CD4-positive, alpha-beta T cell treated with Interferon alpha-2 for 1 hour (primary cell): ENCODE measurements around the gene ANKFN1.
A peak's percentile ranks its signal among the peaks of the same experiment; 100 is the strongest.

Experiments used
- DNase-seq, 2 donors: peaks; one replicate each; pipeline ENCODE4 v3.0.0-alpha.2; 2020 to 2022

The ANKFN1 gene

DNA sequence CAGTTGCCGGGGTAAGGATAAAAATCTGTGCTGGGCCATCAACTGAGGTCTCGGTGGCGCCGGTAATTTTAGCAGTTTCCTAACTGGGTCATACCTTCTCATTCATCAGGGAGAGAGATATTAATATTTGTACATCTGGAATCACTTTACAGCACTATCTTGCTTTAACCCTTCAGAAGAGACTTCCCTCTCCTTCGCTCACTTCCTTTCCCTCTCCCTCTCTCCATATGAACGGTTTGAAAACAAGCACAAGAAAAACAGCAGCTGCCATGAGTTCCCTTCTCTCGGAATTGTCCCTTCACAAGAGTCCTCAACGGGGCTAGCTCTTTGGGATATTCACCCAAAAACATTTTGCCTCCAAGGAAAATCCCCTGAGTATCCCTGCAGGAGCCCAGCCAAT lies 295.9 kb downstream of the ANKFN1 start:
- no peak for DNase-seq

DNA sequence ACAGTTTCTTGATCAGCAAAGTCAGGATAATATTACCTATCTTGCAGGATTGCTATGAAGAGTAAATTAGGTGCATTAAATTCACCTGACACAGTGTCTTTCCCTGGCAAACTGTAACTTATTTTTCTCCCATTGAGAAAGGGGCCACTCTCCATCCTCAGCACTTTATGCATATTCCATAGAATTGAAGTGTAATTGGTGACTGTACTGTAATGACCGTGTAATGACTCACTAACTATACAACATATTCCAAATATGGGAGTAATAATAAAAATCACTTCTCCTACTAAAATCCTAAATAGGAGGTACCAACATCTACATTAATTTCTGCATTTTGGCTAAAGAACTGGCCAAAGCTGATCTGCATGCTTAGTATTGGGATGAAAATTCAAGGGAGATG lies 298.4 kb downstream of the ANKFN1 start:
- no peak for DNase-seq

DNA sequence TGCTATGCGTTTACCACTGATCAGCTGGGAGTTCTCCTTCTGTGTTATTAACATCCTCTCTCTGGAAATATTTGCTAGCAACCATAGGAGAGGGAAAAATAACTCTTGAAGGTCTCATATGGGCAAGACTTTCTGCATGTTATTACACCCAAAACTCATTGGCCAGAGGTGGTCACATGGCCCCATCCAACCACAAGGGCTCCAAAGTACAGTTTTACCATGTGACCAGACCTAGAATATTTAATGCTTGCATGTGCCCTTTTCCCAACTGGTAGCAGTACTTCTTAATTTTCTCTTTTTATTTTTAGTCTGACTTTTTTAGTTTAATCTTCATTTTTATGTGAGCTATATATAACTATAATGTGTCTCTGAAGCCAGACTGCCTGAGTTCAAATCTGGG lies 299.2 kb downstream of the ANKFN1 start:
- no peak for DNase-seq

DNA sequence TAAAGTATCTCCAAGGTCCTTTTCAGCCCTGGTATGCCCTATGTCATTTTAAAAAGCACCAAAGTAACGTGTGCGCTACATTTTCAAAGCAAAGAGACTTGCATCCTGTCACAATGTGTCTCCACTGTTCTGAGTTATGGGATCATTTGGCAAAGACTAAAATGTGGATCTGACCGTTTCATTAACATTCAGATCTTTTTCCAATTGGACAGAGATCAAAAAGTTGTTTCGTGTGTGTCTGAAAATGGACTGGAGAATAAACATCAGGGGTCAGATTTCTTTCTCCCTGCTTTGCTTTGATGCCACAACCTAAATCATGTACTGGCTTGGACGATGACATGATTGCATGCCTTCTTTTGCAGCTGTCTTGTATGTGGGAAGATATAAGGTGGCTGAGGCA lies 304.2 kb downstream of the ANKFN1 start:
- no peak for DNase-seq

DNA sequence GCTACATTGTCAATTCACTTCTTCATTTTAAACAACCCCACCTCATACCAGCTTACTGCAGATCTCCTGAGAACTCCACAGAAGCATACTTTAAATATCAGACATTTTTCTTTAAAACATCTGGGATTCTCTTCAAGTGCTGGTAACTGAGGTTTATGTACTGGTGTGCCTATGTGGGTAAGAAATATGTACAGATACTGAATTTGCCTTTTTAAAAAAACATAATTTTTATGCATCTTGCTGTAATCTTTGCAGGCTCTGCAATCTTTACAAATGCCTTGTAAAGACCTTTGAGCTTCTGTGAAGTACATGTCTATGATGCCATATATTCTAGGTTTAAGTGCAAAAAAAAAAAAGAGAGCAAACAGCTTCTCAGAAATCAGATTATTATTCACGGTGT lies 312.6 kb downstream of the ANKFN1 start:
- DNase-seq, result no peak

DNA sequence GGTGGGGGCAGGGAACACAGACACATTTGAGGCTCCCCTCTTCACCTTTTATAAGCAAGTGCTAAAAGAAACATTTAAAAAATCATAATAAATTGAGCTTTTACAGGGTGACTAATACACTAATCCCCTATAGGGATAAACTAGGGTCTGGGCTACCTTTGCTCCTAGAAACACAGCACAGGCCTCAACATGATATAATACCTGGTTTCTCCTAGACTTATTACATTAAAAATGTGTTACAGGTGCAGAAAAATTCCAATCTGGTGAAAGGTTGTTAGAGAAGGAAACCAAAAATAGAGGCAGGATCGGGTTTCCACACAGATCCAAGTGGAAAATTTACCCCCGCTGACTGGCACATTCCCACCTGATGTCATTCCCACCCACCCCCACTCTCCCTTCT lies 315.6 kb downstream of the ANKFN1 start:
- DNase-seq, result no peak

DNA sequence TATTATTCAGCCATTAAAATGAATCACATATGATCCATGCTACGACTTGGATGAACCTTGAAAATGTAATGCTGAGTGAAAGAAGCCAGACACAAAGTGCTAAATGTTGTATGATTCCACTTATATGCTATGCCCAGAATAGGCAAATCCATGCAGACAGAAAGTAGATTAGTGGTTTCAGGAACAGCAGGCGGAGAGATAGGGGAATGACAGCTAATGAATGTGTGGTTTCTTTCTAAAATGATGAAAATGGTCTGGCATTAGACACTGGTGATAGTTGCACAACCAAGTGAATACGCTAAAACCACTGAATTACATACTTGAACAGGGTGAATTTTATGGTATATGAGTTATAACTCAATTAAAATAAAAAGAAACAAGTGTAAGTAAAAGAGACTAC lies 318.4 kb downstream of the ANKFN1 start:
- no peak for DNase-seq

DNA sequence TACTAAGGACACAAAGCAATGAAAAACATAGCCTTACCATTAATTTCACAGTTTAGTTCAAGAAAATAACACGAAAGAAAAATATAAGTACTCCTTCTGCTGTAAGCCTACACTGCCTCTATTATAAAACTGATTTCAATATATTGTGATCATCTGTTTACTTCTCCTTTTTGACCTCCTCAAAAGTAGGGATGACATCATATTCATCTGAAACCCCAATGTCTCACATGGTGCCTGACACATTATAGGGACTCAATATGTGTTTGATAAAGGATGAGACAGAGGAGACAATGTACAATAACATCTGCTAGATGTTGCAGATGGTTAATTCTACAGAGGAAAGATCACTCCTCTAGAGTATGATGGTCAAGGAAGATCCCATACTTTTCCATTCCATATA lies 321.8 kb downstream of the ANKFN1 start:
- no peak for DNase-seq

DNA sequence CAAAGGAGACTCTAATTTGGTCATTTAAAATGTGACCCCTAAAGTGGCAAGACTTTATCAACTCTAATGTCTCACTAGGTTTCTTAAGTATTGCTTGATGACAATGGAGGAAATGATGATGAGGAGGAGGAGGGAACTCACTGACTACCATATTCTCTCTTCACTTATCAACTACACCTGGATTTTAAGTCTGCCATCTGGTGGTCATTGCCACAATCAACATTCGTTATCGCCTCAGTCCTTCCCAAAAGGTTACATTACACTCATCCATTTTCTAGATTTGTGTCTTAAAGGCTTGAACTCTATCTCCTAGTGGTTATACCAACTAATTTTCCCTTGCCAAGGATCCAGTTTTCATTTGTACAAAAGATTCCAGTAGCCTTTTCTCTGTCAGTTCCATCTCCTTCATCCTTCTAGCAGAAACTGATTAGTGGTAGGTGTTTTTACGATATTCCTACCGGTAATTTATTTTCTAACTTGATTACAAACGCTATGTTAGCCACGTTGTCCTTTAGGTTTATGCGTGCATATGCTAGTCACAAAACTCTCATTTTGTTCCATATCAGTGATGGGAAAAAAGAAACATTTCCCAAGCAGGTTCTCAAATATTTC lies 325.7 kb downstream of the ANKFN1 start:
- no peak for DNase-seq

DNA sequence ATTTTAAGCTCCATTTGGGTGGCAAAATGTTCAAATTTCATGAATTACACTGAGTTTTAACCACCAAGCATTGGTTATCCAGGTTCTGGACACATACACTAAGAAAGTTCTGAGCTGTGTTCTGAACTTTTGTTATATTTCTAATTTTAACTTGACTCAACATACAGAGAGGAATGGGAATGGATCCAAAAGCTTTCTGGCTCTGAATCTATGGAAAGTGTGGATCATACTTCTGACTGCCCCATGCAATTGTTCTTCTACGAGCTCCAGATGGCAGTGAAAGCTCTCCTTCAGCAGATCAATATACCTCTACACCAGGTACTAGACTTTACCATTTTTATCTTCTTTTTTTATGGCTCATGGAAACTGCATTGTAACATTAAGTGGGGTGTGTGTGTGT lies 327.2 kb downstream of the ANKFN1 start:
- no peak for DNase-seq

DNA sequence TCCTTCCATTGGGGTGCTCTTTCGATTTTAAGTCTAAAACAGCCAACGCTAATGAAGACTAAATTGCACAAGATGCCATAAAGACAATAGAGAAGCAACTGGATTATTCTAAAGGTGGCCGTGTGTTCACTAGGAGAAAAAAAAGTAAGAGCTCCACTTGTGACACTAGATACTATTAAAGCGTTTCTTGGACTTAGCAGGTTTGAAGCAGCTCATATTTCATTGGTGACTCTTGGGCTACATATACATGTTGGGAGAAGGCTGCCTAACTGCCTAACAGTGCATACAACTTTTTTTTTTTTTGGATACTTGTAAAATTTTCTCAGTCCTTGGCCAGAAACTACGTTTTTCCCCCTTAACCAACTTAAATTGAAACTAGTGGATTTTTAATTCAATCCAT lies 328.4 kb downstream of the ANKFN1 start:
- DNase-seq, result no peak

DNA sequence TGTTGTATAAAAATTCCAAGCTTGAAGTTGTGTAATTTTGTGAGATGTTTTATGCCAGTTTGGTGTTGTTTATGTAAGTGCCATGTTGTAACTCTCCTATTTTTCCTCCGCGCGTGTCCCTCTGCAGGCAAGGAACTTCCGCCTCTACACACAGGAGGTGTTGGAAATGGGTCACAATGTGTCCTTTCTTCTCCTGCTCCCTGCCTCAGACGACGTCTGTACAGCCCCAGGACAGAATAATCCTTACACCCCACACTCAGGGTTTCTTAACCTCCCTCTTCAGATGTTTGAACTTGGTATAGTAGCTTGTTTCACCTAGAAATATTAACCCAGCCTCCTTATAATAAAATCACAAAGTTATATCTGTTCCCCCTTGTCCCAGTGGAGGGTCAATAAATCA lies 329.0 kb downstream of the ANKFN1 start:
- DNase-seq, result no peak

DNA sequence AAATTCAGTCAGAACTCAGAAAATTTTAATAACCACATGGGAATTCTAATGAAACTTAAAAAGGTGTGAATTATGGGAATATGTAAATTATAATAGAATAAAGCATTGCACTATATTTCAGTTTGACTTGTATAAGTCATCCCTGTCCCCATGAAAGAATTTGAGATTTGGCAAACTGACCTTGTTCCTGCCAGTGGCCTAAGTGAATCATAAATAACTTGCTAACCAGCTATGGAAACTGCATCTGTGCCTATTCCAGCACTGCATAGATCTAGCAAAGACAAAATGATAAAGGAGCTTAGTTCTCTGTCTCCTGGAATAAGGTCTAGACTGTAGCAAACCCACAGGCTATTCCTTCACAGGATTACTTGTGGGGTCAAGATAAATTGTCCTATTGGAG lies 333.5 kb downstream of the ANKFN1 start:
- no peak for DNase-seq

DNA sequence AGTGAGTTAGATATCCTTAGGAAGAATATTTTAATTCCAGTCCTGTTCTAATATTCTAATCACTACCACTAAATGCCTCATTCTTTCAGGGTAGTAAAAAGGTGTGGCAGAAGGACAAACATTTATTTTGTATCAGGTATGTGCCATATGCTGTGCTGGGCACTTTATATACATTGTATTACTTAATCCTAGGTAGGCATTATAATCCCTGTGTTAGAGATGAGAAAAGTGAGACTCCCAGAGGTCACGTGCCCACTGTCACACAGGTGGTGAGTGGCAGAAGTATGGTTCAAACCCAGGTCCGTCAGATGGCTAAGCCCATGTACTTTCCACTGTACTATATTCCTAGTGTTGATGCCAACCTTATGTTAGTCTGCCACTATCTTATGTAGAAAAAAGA lies 335.5 kb downstream of the ANKFN1 start:
- DNase-seq, result no peak

DNA sequence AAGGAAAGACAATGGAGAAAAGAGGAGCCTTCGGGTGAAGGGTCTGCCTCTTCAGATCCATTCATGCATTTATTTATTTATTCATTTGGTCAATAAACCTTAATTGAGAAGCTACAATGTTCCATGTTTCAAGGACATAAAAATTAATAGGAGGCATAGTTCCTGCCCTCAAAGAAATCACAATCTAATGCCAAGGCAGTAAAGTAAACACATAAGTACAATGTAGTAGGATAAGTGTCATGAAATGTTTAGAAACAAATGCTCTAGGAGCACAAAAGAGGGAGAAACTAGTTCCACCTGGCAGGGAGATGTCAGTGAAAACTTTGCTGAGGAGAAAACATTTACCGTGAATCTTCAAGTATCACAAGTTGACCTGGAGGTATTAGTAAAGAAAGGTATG lies 336.7 kb downstream of the ANKFN1 start:
- DNase-seq, result no peak

DNA sequence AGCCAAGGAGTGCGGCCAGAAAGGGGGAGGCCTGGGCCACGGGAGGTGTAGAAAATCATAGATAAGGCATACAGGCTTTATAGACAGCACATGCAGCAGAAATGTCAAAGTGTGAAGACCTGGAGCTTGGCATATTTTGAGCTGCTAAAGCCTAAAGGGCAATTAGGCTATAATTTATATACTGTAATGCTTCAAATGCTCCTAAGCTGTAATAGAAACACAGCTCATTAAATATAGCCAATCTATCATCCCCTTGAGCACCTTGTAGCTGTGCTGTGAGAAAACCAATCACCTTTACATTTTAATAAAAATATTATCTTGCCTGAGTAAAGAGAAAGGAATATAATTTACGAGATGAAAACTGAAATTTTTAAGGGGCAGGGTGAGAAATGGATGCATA lies 342.3 kb downstream of the ANKFN1 start:
- DNase-seq, result no peak

DNA sequence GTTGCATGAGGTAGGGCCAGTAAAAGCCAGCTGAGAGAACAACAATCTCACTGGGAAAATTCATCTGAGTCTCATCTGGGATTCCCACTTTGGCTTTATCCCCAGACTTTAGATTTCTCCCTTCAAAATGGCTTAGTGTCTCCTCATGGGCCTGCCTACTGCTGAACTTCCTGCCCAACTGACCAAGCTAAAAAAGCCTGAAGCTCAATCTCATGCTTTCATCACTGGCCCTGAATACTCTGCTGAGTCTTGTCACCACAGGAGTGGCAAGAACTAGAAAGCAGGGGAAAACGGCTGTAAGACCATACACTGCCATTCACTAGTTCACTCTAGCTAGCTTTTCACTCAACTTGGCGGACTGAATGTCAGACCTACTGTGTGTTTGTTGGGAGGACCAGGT lies 343.9 kb downstream of the ANKFN1 start:
- DNase-seq, result no peak

DNA sequence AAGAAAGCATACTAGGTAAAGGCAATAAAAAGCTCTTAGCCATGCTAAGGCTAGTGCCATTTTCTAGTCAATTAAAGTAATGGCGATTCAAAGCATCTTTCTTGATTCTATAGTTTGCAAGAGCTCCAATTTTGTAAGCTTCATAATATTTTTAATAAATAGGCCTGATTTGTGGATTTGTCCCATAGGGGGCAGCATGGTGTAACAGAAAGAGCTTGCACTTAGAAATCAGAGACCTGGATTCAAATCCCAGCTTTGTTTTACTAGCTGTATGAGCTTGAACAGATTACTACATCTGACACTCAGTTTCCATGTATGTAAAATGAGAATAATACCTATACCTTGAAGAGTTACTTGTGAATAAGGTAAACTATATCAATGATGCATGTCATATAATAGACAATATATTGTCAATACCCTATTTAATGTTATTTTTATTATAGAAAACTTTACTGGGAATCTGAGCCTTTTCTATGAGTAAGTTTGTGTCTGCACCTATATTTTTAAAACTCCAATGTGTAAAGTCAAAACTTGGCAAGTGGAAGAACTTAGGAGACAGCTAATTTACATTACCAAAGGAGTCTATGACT lies 346.6 kb downstream of the ANKFN1 start:
- DNase-seq, result peak in 1 of 2 donors; percentile 23

DNA sequence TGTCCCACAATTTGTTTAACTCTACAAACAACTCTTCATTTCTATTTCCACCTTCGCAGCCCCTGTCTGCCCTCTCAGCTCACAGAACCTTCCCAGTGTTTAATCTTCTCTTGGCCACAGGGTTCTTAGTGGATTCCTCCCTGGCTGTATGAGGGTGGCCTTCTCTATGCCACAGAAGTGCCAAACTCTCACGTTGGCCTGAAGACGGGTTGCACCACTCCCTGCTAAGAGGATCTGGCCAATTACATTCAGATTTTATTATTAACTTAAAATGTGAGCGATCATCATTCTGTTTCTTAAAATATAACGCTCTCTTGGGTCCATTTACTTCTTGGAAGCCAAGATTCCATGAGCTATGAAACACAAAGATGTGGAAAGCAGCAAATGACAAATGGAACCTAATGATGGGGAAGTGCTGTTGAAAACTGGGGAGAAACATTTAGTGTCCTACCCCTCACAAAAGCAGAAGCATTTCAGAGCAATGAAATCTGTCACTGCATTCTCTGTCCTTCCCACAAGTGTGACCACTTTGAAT lies 348.9 kb downstream of the ANKFN1 start:
- no peak for DNase-seq

DNA sequence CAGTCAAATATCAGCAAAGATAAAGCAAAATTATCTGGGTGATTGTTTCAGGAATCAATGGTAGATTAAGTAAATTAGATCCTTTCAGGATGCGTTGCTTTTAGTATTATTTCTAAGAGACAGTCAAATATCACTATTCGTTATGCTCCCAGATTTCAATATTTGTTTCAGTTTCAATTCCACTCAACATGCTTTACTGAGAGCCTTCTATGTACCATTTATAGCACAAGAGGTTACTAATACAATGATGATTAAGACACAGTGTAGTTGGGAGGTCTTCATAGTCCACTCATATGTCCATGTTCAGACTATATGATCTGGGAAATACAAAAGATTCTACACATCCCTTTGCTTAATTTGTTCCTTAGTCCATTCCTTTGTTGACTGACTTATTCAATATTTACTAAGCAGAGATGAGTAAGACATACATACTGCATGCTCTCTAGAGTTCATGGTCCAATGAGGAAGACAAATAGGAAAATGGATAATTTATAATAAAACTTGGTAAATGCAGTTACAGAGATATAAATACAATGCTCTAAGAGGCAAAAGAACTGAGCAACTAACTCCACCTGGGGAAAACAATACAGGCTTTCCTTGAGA lies 352.0 kb downstream of the ANKFN1 start:
- no peak for DNase-seq

DNA sequence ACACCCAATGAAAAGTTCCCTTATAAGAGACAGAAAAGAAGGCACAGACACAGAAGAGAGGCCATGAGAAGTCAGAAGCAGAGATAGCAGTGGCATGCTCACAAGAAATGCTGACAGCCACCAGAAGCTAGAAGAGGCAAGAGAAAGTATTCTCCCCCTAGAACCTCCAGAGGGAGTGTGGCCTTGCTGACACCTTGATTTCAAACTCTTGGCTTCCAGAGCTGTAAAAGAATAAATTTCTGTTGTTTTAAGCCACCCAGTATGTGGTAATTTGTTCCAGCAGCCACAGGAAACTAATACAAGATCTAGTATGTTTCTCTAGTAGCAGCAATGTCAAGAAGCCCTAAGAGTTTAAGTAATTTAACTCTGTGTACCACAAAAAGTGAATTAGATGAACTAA lies 353.1 kb downstream of the ANKFN1 start:
- DNase-seq, result no peak

DNA sequence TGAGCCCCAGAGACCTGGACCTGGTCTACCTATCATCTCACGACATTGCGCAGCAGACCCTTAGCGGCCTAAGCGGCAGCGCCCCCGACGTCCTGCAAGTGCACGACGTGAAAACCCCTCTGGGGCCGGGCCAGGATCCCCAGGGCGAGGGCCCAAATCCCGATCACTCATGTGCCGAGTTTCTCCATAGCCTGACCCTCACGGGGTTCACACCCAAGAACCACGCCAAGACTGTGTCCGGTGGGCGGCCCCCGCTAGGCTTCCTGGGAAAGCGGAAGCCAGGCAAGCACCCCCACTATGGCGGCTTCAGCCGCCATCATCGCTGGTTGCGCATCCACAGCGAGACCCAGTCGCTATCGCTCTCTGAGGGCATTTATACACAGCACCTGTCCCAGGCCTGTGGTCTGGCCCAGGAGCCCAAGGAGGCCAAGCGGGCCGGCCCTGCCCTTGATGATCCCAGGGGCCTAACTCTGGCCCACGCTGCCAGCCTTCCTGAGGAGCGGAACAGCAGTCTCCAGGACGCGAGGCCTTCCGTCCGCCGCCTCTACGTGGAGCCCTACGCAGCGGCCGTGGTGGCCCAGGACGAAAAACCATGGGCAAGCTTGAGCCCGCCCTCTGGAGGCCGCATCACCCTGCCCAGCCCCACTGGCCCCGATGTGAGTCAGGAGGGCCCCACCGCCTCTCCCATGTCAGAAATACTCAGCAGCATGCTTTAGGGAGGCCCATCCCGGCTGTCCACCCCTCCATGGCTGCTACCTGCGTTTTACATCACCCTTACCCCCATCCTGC lies 357.5 kb downstream of the ANKFN1 start:
- no peak for DNase-seq

DNA sequence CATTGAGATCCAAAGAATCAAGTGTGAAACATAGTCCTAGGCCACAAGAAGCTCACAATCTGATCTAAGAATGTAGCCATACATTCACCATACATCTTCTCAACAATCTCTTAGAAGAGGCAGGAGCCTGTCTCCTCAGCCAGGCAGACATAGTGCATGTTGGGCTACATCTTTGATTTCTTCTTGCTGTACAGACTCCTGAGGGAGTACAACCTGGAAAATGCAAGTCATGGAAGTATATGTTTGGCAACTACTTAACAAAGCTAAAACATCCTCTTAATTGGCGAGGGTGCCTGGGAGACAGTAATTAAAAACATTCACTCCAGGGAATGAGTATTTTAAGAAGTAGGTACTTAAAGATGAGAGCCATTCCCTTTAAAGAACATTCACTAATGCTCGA lies 361.0 kb downstream of the ANKFN1 start:
- DNase-seq, result no peak

DNA sequence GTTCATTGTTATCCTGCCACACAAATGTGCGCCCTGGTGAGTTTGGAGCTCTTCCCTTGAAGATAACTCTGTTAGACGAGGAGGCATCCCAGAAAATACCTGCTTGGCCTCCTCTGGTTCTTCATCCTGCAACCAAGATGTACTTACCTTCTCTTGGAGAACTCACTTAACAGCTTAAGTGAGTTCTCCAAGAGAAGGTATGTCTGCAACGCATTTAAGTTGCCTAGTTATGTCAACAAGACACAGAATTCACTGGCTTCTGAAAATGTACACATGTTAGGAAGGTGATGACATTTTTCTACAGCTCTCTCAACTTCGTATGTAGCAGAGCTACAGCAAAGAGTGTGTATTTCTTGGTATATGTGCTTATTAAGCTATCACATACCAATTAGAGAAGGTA lies 361.6 kb downstream of the ANKFN1 start:
- DNase-seq, result no peak
